Ascending aorta (tissue), 2 donors: ENCODE data around the gene OSGIN1. TPM values are rescaled to one million over a fixed set of nuclear protein-coding genes. Genes with fewer than 3 reads are reported as not detected.

Experiments used
- DNase-seq, 2 donors: peaks; one replicate each; pipeline ENCODE4 v3.0.0-alpha.2; 2019; ENCODE audit warnings: low spot score in 2 of 2
- H3K27ac ChIP-seq, 2 donors: fragments of 200-600 bp; sonication (generic); one replicate each; pipeline ENCODE4 v1.5.1; 2016 to 2017; ENCODE audit warnings: mild to moderate bottlenecking in 1 of 2
- H3K27me3 ChIP-seq: fragments of 200-600 bp; sonication (generic); one replicate; pipeline ENCODE4 v1.5.1; 2017
- H3K36me3 ChIP-seq, 2 donors: fragments of 200-600 bp; sonication (generic); one replicate each; pipeline ENCODE4 v1.5.1; 2016
- H3K4me1 ChIP-seq, 2 donors: fragments of 200-600 bp; sonication (generic); one replicate each; pipeline ENCODE4 v1.5.1; 2016 to 2017; ENCODE audit warnings: mild to moderate bottlenecking in 1 of 2
- H3K4me3 ChIP-seq, 2 donors: fragments of 200-600 bp; sonication (generic); one replicate each; pipeline ENCODE4 v1.5.1; 2016 to 2017; ENCODE audit warnings: mild to moderate bottlenecking in 1 of 2
- H3K9me3 ChIP-seq, 2 donors: fragments of 200-600 bp; sonication (generic); one replicate each; pipeline ENCODE4 v1.5.1; 2016
- CTCF ChIP-seq, 3 experiments: fragments of 200-600 bp in 2 of 3; fragments of 450-650 bp in 1 of 3; sonication (generic) in 2 of 3; IDR thresholded peaks; one replicate each; pipeline ENCODE4 v1.5.1; 2016 to 2019; ENCODE audit warnings: antibody characterized with exemption in 3 of 3, mild to moderate bottlenecking in 1 of 3, moderate library complexity in 1 of 3
- intact Hi-C: fragments of 100-400 bp; cut with DNase I; formaldehyde crosslinking; loops from one replicate; pipeline ENCODE4 v1.15.1; 2023
- total RNA-seq: library from RNA; depleted of rRNA; stranded (reverse); fragments of >200 nt; gene quantifications from one replicate; pipeline ENCODE4 v1.1.0, GENCODE V29; 2016

The OSGIN1 gene
- total RNA-seq, 1 donor from 2014 or later: 7.8 TPM

DNA sequence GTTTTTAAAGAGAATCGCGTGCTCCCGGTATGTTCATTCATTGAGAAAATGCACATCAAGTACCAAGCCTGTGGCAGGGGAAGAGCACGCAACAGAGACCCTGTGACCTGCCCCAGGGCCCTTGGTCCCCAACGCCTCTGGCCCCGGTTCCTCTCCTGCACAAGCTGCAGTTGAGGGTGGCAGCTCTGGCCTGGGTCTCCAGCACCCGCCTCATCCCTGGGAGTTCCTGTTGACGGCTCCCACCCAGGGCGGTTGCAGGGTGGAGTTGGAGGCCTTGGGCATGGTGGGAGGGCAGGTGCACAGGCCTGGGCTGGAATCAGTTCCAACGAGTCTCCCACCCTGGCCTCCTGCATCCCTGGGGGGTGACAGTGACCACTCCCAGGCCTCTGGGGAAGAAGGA lies 20.0 kb downstream of the OSGIN1 start:
- no peaks in the 10 kb centered on the region for H3K36me3 ChIP-seq
- intact Hi-C loops: no loop called here
- TF ChIP-seq CTCF (IDR thresholded peaks at IDR 0.05): no peak
- no peak overlapping the region for H3K27ac ChIP-seq
- DNase-seq: no peak
- peaks cover 5% of the 10 kb centered on the region for H3K27me3 ChIP-seq
- peaks cover 0 to 1% of the 10 kb centered on the region in 2 donors for H3K4me1 ChIP-seq
- H3K4me3 ChIP-seq: no peak overlapping the region
- peaks cover 0 to 7% of the 10 kb centered on the region in 2 donors for H3K9me3 ChIP-seq

DNA sequence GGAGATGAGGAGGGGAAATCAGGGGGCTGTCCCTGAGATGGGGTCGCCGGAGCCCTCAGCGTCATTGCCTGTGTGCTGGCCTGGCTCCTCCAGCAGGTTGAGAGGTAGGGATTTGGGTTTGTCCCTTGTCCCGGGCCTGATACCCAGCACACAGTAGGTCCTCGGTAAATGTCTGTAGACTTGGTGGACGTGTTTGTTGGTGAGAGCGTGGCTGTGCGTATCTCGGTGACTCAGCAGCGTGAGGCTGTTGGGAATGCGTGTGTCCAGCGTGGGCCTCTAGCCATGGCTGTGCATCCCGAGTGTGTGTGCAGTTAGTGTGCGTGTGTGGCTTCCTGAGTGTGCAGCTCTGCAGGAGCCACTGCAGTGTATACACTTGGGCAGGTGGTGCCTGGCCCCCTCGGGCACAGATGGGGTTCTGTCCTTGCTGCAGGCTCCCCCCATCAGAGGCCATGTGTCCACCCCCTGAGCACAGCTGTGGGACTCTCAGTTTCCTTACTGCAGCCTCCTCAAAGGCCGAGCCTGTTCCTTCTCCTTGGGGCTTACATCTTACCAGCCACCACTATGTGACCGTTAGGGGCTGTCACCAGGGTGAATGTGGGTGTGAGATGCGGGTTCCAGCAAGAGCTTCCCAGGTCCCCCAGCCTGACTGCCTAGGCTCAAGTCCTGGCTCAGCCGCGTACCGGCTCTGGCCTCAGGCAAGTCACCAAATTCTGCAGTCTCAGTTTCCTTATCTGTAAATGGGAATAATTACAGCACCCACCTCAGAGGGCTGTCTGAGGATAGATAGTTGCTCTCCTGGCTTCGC lies 20.7 kb downstream of the OSGIN1 start:
- intact Hi-C loops: no loop called here

GRCh38 chr16:83974475-83974874 lies 21.4 kb downstream of the OSGIN1 start:
- Histone ChIP-seq H3K36me3 (no peaks in the 10 kb centered on the region), H3K9me3 (peaks cover 0 to 11% of the 10 kb centered on the region in 2 donors), H3K27ac (no peak overlapping the region), H3K4me3 (no peak overlapping the region), H3K4me1 (no peaks in the 10 kb centered on the region), H3K27me3 (no peaks in the 10 kb centered on the region)
- intact Hi-C loops: no loop called here
- TF ChIP-seq CTCF (IDR thresholded peaks at IDR 0.05): no peak
- no peak for DNase-seq

More for the DNA sequence above, 20.7 kb downstream of the OSGIN1 start:
- TF ChIP-seq CTCF (IDR thresholded peaks at IDR 0.05): no peak
- no peaks in the 10 kb centered on the region for H3K4me1 ChIP-seq
- peaks cover 0 to 11% of the 10 kb centered on the region in 2 donors for H3K9me3 ChIP-seq
- H3K27ac ChIP-seq: no peak overlapping the region
- H3K27me3 ChIP-seq: peaks cover 4% of the 10 kb centered on the region
- H3K4me3 ChIP-seq: no peak overlapping the region
- DNase-seq: no peak
- no peaks in the 10 kb centered on the region for H3K36me3 ChIP-seq

DNA sequence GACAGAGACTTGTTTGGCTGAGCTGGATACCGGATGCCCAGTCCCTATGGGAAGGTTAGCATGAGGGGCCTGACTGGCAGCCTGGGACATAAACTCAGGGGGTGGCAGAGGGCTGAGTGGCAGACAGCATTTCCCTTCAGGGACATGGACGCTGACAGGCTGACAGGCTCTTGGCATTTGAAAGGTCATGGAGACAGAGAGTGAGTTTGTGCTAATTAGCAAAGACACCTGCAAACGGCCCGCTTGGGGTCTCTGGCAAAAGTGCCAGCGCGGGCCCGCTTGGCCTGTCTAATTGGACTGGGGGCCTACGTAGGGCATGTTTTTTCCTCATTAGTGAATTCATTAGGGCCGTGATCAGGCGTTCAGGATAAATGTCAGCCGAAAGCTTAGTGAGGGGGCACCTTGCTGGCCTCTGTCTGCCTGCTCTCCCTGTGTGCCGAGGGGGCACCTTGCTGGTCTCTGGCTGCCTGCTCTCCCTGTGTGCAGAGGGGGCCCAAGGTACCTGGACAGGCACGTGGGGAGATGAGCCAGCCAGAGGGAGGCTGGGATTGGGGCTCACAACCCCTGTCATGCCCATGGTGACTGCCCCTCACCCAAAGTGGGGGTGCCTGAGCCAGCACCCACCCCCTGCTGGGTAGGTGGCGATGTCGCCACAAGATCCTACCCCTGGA lies 22.7 kb downstream of the OSGIN1 start:
- no peaks in the 10 kb centered on the region for H3K4me1 ChIP-seq
- no peaks in the 10 kb centered on the region for H3K27me3 ChIP-seq
- no peak for TF ChIP-seq CTCF (IDR thresholded peaks at IDR 0.05)
- H3K9me3 ChIP-seq: peaks cover 0 to 11% of the 10 kb centered on the region in 2 donors
- H3K36me3 ChIP-seq: no peaks in the 10 kb centered on the region
- DNase-seq: no peak
- H3K27ac ChIP-seq: no peak overlapping the region
- H3K4me3 ChIP-seq: no peak overlapping the region
- intact Hi-C loops: no loop called here

GRCh38 chr16:83977056-83977815 lies 24.2 kb downstream of the OSGIN1 start:
- Histone ChIP-seq H3K4me1 (no peaks in the 10 kb centered on the region), H3K4me3 (no peak overlapping the region), H3K27ac (no peak overlapping the region), H3K36me3 (no peaks in the 10 kb centered on the region), H3K9me3 (peaks cover 0 to 11% of the 10 kb centered on the region in 2 donors), H3K27me3 (no peaks in the 10 kb centered on the region)
- DNase-seq: no peak
- intact Hi-C loops: no loop called here
- no peak for TF ChIP-seq CTCF (IDR thresholded peaks at IDR 0.05)
